Thymus (tissue), 11 donors: Measurements from ENCODE around the gene TREM1. TPM values are rescaled to one million over a fixed set of nuclear protein-coding genes. Genes with fewer than 3 reads are reported as not detected.

Experiments used
- DNase-seq, 9 donors: peaks; one replicate each; pipeline ENCODE4 v3.0.0-alpha.2; 2013; ENCODE audit warnings: low spot score in 9 of 9, low read depth in 6 of 9, missing footprints in 1 of 9
- H3K27ac ChIP-seq, 2 donors: one replicate each; pipeline ENCODE4 v1.5.1; 2013; ENCODE audit warnings: control low read depth in 1 of 2, low read depth in 1 of 2, low read length in 1 of 2, mild to moderate bottlenecking in 1 of 2, moderate library complexity in 1 of 2
- H3K27me3 ChIP-seq, 2 donors: one replicate each; pipeline ENCODE4 v1.5.1; 2013; ENCODE audit warnings: low read length in 1 of 2; ENCODE audit not compliant: control insufficient read depth in 2 of 2, insufficient read depth in 1 of 2
- H3K36me3 ChIP-seq, 2 donors: one replicate each; pipeline ENCODE4 v1.5.1; 2013; ENCODE audit warnings: low read length in 1 of 2, mild to moderate bottlenecking in 1 of 2, moderate library complexity in 1 of 2; ENCODE audit not compliant: control insufficient read depth in 2 of 2, insufficient read depth in 2 of 2
- H3K4me1 ChIP-seq, 2 donors: one replicate each; pipeline ENCODE4 v1.5.1; 2013; ENCODE audit warnings: low read length in 2 of 2; ENCODE audit not compliant: control insufficient read depth in 2 of 2, insufficient read depth in 2 of 2
- H3K4me3 ChIP-seq, 2 donors: one replicate each; pipeline ENCODE4 v1.5.1; 2013; ENCODE audit warnings: low read length in 2 of 2, control low read depth in 1 of 2, mild to moderate bottlenecking in 1 of 2
- H3K9me3 ChIP-seq, 2 donors: one replicate each; pipeline ENCODE4 v1.5.1; 2013; ENCODE audit warnings: low read length in 1 of 2, mild to moderate bottlenecking in 1 of 2; ENCODE audit not compliant: control insufficient read depth in 2 of 2, insufficient read depth in 1 of 2
- WGBS: extraction: QIAGEN DNeasy Blood & Tissue Kit; methylation state at CpG from one replicate; pipeline ENCODE4 v1.1.7; 2013; 5-methylcytosine and 5-hydroxymethylcytosine counted together
- polyA plus RNA-seq: library from polyadenylated mRNA; stranded (reverse); fragments of 200-250 nt; gene quantifications from one replicate; pipeline ENCODE4 v1.2.3, GENCODE V29; 2013
- total RNA-seq: library from RNA; stranded (reverse); fragments of 120-200 nt; gene quantifications from one replicate; pipeline ENCODE4 v1.2.4, GENCODE V29; 2013
- donor health status: healthy.

Gene TREM1
- total and polyA plus RNA-seq, 2 donors, result 1.0 to 1.9 TPM

DNA sequence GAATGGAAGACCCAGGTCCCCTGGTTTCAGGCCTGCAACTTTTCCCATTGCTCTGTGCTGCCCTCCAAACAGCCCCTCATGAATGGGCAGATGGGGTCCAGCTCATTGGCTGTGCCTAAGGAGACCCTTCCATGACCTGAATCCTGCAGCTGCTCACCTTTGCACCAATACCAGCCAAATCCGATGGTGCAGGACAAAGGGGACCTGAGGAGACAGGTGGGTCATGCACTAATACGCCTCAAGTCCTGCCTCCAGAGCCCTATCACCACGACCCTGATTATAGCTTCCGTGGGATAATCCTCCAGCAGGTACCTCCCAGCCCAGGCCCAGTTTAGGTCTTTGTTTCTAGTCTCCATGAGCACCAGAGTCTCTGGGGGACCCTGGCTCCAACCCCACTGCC lies 16.8 kb downstream of the TREM1 start:
- no peak for DNase-seq
- H3K9me3 ChIP-seq, result no peaks in the 10 kb centered on the region
- H3K4me1 ChIP-seq, result peaks cover 0 to 4% of the 10 kb centered on the region in 2 donors
- H3K4me3 ChIP-seq, result no peak overlapping the region
- no peaks in the 10 kb centered on the region for H3K27me3 ChIP-seq
- WGBS, result 96% methylated on average over 4 of the region's 4 CpGs
- no peaks in the 10 kb centered on the region for H3K36me3 ChIP-seq
- no peak overlapping the region for H3K27ac ChIP-seq

- Histone ChIP-seq H3K9me3 (no peaks in the 10 kb centered on the region), H3K4me1 (peaks cover 0 to 4% of the 10 kb centered on the region in 2 donors), H3K4me3 (no peak overlapping the region), H3K27ac (no peak overlapping the region), H3K36me3 (no peaks in the 10 kb centered on the region), H3K27me3 (no peaks in the 10 kb centered on the region)
- DNase-seq, result no peak
- 93% methylated on average over 2 of the region's 2 CpGs for WGBS
Measured at GRCh38 chr6:41269166-41269565, 17.3 kb downstream of the TREM1 start.

DNA sequence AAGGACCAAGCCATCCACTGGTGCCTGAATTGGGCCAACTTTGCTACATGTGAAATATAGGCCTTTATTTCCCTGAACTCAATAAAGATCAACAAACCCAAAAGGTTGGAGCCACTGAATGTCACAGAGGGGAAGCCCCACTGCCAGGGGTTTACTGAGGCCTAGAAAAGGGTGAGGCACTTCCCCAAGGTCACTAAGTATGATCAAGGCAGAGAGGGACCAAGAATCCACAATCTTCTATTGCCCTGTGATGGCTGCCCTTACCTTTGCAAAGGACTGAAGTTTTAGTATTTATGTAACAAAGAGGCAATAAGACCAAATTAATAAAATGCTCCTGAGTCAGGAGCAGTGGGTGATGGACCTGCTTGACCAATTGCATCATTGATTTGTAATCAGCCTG lies 18.0 kb downstream of the TREM1 start:
- H3K27ac ChIP-seq, result no peak overlapping the region

DNA sequence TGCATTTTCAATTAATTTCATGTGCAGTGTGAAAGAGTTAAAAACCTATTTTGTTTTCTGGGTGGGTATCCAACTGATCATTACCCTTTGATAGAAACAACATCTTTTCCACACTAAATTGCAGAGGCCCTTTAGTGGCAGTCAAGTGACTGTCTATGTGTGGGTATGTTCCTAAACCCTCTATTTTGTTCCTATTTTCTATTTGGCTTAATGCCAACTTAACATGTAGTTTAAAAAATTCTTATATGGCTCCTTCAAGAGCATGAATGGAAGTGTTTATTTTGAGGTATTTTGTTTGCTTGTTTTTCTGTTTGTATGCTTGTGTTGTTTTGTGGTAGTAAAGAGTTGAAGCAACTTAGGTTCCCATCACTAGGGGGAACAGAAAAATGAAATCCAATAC lies 19.9 kb downstream of the TREM1 start:
- no peaks in the 10 kb centered on the region for H3K9me3 ChIP-seq

More for the DNA sequence above, 18.0 kb downstream of the TREM1 start:
- Histone ChIP-seq H3K4me3 (no peak overlapping the region), H3K4me1 (peaks cover 0 to 4% of the 10 kb centered on the region in 2 donors), H3K36me3 (no peaks in the 10 kb centered on the region), H3K9me3 (no peaks in the 10 kb centered on the region), H3K27me3 (no peaks in the 10 kb centered on the region)
- DNase-seq, result no peak

DNA sequence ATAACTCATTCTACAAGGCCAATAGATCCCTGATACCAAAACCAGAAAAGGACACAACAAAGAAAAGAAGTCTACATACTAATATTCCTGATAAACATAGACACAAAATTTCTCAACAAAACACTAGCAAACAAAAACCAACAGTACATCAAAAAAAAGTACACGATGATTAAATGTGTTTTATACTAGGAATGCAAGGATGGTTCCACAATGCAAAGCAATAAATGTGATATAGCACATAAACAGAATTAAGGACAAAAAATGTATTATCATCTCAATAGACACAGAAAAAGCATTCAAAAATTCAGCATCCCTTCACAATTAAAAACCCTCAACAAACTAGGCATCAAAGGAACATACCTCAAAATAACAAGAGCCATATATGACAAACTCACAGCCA lies 23.2 kb downstream of the TREM1 start:
- Histone ChIP-seq H3K27ac (no peak overlapping the region), H3K4me1 (no peaks in the 10 kb centered on the region), H3K4me3 (no peak overlapping the region), H3K27me3 (no peaks in the 10 kb centered on the region), H3K9me3 (peaks cover 0 to 1% of the 10 kb centered on the region in 2 donors), H3K36me3 (no peaks in the 10 kb centered on the region)
- DNase-seq, result no peak
- 100% methylated on average over 1 of the region's 1 CpG for WGBS

More for the DNA sequence above, 19.9 kb downstream of the TREM1 start:
- Histone ChIP-seq H3K4me3 (no peak overlapping the region), H3K36me3 (no peaks in the 10 kb centered on the region), H3K27ac (no peak overlapping the region), H3K27me3 (no peaks in the 10 kb centered on the region), H3K4me1 (no peaks in the 10 kb centered on the region)
- DNase-seq, result no peak

- no peak overlapping the region for H3K4me3 ChIP-seq
- no peak overlapping the region for H3K27ac ChIP-seq
- H3K4me1 ChIP-seq, result no peaks in the 10 kb centered on the region
- 93% methylated on average over 2 of the region's 2 CpGs for WGBS
- DNase-seq, result no peak
- no peaks in the 10 kb centered on the region for H3K27me3 ChIP-seq
- H3K9me3 ChIP-seq, result peaks cover 0 to 5% of the 10 kb centered on the region in 2 donors
- no peaks in the 10 kb centered on the region for H3K36me3 ChIP-seq
Measured at GRCh38 chr6:41262401-41262800, 24.1 kb downstream of the TREM1 start.

DNA sequence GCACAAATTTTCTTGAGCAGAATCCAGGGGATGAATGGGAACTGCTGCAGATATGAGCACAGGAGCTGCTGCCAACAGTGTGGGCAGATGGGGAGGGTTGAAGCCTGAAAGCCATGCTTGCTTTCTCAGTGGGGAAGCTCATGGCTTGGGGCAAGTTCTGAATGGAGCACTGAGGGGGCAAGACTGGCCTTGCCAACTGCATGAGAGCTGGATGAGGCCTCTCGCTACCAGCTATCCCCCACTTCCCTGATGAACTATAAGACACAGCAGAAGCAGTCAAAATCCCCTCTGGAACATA lies 28.3 kb downstream of the TREM1 start:
- Histone ChIP-seq H3K36me3 (no peaks in the 10 kb centered on the region), H3K4me1 (no peaks in the 10 kb centered on the region), H3K9me3 (peaks cover 0 to 5% of the 10 kb centered on the region in 2 donors), H3K4me3 (no peak overlapping the region), H3K27me3 (no peaks in the 10 kb centered on the region), H3K27ac (no peak overlapping the region)
- DNase-seq, result no peak
- WGBS, result 100% methylated on average over 1 of the region's 1 CpG

DNA sequence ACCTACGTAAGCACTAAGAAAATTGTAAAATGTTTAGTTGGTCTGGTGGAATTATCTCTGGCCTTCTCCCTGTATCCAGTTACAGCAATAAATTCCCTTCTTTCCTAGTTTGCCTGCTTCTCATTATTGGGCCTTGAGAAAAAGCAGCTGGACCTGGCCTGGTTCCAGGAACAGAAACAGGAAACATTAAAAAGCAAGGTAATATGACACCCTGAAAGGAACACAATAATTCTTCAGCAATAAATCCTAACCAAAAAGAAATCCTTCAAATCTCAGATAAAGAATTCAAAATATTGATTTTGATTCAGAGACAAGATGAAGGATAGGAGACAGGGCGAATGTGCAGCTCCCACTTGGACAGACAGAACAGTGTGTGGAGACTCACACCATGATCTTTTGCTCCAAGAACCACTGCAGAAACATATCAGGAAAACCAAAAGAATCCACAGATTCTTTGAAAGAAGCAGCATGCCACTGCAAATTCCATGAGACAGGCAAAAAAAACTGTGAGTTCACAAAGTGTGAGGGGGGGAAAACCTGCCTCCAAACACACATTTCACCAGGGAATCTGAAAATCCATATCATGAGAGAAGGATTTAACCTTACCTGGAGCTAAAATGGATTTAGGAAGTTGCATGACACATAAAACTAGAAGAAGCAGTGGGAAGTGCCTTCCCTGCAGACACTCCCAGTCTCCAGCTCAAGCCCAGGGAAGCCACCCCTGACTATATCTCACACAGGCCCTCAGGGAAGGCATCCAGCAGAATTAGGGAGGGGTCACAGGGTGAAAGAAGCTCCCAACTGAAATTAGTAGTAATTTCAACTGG lies 28.9 kb downstream of the TREM1 start:
- Histone ChIP-seq H3K36me3 (no peaks in the 10 kb centered on the region), H3K4me3 (no peak overlapping the region), H3K27me3 (no peaks in the 10 kb centered on the region), H3K9me3 (peaks cover 0 to 5% of the 10 kb centered on the region in 2 donors), H3K27ac (no peak overlapping the region), H3K4me1 (no peaks in the 10 kb centered on the region)
- 90% methylated on average over 2 of the region's 2 CpGs for WGBS
- no peak for DNase-seq

DNA sequence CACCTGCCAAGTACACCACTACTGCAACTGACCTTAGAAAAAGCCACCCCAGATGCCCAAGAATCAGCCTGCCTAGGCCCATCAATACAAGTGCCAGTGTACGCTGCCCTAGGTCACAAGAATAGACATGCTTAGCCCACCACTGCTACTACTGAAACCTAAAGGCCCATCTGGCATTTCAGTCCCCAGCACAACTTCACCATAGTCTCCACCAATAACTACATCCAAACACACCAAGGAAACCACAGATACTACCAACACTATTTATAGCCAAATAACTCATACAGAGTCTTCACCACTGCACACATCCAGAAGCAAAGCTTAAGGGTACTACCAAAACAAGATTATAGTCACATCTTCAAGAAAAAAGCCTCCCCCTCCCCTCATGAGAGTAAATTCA lies 30.1 kb downstream of the TREM1 start:
- Histone ChIP-seq H3K9me3 (peaks cover 0 to 5% of the 10 kb centered on the region in 2 donors), H3K4me1 (no peaks in the 10 kb centered on the region), H3K27ac (no peak overlapping the region), H3K36me3 (no peaks in the 10 kb centered on the region), H3K4me3 (no peak overlapping the region), H3K27me3 (no peaks in the 10 kb centered on the region)
- WGBS, result 90% methylated on average over 1 of the region's 1 CpG
- no peak for DNase-seq
